ENCODE data around the gene PWWP2B.

The PWWP2B gene

DNA sequence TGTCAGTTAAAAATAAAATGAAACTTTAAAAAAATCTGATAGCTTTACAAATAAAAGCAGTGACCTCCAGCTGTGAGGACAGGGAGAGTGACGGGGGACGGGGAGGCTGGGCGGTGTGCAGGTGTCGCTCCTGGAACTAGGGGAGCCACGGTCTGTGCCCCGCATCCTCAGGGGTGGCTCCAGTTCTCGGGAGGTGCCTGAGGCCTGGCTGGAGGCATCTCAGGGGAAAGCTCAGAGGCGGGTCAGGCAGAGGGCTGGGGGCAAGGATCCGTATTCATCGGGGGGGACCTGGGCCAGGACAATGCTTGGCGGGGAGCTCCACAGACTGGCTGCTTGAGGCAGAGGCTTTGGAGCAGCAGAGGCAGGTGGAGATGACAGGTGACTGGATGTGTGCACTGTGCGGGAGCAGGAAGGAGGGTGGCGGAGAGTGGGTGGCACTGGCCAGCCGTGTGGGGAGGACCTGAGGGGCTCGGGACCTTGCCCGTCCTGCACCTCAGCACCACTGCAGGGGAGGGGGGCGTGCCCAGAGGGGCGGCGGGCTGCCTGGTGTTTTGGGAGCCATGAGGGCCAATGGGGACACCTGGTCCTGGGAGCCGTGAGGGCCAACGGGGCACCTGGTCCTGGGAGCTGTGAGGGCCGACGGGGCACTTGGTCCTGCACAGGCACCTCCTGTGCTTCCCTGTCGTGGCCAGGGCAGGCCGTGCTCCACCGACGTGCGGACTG lies 13.2 kb downstream of the PWWP2B start:
- Mint-ChIP-seq H3K4me1 (peaks cover 17% of the 10 kb centered on the region), H3K36me3 (ENCODE audit: insufficient read depth) (peaks cover 16% of the 10 kb centered on the region), H3K9me3 (no peaks in the 10 kb centered on the region), H3K27ac (ENCODE audit: low read depth) (peak overlapping the region; percentile 59), H3K4me3 (no peak overlapping the region), H3K27me3 (no peaks in the 10 kb centered on the region)
- no peak for ATAC-seq (replicated peaks; ENCODE audit: extremely low read depth, poor library complexity, severe bottlenecking)
- no peak for DNase-seq (ENCODE audit: low spot score in 2 of 2)

DNA sequence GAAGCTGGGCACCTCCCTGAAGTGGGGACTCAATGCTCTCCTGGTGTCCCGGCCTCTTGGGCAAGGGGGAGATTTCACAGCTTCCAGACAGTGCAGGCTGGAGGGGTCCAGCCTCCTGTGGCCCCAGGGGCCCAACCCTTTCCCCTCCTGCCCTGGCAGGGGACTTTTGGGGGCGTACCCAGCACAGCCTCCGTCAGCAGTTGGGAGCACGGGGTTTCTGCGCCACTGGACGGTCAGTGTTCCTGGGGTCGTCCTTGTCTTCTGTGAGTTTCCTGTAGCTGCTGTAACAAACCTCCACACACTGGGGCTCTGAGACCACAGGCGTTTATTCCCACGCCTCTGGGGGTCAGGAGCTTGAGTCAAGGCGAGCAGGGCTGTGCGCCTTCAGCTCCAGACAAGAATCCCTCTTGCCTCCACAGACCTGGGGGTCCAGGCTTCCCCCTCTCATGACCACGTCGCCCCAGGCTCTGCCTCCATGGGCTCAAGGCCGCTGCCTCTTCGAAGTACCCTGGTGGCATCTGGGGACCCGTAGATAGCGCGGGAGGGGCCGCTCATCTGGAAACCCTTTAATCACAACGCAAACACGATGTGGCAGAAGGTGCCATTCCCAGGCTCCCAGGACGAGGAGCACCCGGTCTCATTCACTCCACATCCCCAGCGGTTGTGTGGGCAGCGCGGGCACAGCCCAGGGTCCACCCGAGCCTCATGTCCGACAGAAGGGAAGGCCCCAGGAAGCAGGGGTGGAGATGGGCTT lies 14.0 kb downstream of the PWWP2B start:
- H3K4me1 Mint-ChIP-seq, result peaks cover 17% of the 10 kb centered on the region
- H3K4me3 Mint-ChIP-seq, result no peak overlapping the region
- H3K27me3 Mint-ChIP-seq, result no peaks in the 10 kb centered on the region
- DNase-seq (ENCODE audit: low spot score in 2 of 2) (no peak), ATAC-seq (replicated peaks; ENCODE audit: extremely low read depth, poor library complexity, severe bottlenecking) (no peak)
- no peak overlapping the region for H3K27ac Mint-ChIP-seq (ENCODE audit: low read depth)
- H3K9me3 Mint-ChIP-seq, result no peaks in the 10 kb centered on the region
- peaks cover 13% of the 10 kb centered on the region for H3K36me3 Mint-ChIP-seq (ENCODE audit: insufficient read depth)

DNA sequence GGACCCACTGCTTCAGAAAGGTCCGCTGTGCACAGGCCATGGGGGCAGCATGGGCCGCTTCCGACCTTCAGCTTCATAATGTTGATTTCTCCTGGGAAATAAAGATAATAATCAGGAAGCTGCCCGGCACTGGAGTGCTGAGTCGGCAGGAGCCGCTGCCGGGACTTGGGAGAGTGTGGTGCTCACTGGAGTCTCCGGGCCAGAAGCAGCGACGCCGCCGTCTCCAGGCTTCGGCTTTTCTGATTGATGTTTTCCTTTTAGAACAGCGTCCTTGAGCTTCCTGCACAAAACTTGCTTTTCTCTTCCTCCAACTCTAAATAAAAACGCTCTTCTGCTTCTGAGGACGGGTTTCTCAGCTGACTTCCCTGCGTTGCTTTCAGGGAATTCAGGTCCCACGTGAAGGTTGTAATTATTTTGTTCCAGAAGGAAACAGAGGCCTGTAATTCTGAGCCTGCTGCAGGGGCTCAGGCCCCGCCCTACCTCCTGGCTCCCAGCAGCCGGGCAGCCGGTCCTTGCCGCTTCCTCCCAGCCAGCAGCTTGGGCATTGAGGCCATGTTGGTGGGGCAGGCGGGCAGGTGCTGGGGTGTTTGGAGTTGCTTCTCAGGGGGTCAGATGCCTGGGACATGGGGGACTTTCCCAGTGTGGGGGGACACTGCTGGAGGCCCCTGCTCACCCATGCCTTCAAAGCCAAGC lies 14.7 kb downstream of the PWWP2B start:
- DNase-seq (ENCODE audit: low spot score in 2 of 2) (no peak), ATAC-seq (replicated peaks; ENCODE audit: extremely low read depth, poor library complexity, severe bottlenecking) (no peak)
- no peak overlapping the region for H3K27ac Mint-ChIP-seq (ENCODE audit: low read depth)
- H3K4me1 Mint-ChIP-seq, result peaks cover 17% of the 10 kb centered on the region
- H3K36me3 Mint-ChIP-seq (ENCODE audit: insufficient read depth), result peaks cover 10% of the 10 kb centered on the region
- no peak overlapping the region for H3K4me3 Mint-ChIP-seq
- H3K9me3 Mint-ChIP-seq, result no peaks in the 10 kb centered on the region
- no peaks in the 10 kb centered on the region for H3K27me3 Mint-ChIP-seq

DNA sequence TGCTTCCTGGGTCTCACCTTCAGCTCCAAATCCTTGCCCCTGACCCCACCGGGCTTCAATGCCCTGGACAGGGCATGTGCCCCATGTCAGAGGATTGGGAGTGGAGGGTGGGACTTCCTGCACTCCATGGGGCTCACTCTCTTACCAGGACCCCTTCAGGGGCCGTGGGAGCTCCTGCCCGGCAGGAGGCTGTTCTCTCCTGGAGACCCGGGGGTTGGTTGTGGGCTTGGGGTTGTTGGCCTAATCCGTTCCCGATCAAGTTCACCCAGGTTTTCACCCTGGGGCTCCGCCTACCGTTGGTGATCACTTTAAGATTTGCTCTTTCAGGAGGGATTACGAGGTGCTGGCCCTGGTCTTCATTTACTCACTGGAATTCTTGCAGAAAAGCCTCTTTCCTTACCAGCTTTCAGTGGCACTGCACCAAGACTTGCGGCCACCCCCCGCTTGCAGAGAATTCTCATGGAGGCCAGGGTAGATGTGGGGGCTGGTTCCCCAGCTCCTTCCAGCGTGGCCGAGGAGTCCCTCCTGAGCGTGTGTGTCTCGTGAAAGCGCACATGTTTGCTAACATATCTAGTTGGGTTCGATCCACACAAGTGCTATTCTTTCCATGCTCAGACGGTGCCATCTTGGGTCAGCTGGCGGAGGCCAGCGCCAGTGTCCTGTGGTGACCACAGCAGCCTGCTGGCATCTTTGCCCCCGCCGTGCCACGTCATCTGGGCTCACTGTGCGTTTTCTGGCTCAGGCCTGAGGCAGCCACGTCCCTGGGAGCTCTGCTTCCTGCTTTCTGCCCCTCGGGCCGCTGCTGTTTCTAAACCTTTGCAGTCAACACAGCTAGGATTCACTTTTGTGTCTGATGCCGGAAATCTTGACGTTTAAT lies 15.6 kb downstream of the PWWP2B start:
- no peak overlapping the region for H3K4me3 Mint-ChIP-seq
- no peaks in the 10 kb centered on the region for H3K27me3 Mint-ChIP-seq
- no peak overlapping the region for H3K27ac Mint-ChIP-seq (ENCODE audit: low read depth)
- H3K36me3 Mint-ChIP-seq (ENCODE audit: insufficient read depth), result peaks cover 9% of the 10 kb centered on the region
- DNase-seq (ENCODE audit: low spot score in 2 of 2) (no peak), ATAC-seq (replicated peaks; ENCODE audit: extremely low read depth, poor library complexity, severe bottlenecking) (no peak)
- H3K9me3 Mint-ChIP-seq, result no peaks in the 10 kb centered on the region
- peaks cover 16% of the 10 kb centered on the region for H3K4me1 Mint-ChIP-seq

DNA sequence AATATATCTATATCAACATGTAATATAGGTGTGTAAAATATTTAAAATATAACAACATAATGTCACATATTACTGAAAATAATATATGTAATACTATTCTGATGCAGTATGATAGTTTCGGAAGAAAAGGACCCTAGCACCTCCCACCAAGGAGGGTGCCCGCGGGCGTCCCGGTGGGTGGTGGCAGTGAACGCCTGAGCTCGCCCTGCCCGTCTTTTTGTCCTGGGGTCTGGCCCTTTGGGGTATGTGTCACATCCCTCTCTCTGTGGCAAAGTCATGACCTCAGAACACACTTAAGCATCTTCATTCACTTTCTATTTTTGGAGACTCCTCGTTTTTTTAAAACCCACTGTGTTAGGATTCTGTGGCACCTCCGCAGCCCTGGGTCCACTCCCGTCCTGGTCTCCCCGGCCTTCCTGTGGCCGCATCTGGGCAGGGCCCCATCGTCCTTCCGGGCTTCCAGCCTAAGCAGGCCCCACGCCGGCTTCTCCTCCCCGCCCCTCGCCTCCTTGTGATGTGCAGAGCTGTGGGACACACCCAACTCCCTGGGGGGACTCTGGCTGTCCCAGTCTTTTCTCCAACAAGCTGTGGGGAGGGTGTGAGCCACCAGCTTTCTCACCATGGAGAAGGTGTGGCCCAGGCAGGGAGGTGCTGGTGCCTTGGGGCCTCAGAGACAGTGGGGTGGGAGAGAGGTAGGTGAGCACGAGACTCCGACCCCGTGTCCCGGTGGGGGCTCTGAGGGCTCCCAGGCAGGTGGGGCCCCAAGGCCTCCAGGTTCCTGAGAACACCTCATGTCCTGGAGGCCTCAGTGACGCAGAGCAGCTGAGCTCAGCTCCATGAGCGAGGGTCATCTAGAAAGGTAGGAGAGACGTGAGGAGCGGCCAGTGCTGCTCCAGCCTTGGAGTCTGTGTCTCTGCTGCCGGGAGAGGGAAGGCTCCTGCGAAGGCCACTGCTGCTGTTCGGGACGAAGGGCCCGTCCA lies 16.5 kb downstream of the PWWP2B start:
- no peak overlapping the region for H3K4me3 Mint-ChIP-seq

DNA sequence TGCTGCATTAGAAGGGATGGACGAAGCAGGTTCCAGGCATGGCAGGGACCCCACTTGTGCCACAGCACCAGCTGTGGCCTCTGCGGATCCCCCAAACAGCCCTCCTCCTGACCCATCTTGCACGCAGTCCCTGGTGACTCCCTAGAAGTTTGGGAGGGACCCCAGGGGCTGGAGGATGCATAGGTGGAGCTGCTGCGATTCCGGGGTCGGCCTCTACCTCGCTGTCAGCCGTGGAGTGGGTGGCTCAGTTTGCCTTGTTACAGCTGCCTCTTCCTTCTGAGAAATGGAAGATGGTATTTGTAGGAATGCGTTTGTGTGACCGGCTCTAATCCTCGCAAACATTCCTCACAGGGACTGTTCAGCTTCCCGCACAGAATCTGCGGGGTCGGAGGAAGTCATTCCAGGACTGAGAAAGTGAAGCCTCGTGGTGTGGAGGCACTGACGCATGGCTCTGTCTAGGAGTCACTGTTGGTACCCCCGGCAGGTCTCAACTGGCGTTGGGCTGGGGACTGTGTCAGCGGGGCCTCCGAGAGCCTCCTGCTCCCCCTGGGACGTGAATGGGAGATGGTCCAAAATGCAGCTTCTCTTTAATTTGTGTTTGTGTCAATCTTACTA lies 17.5 kb downstream of the PWWP2B start:
- Mint-ChIP-seq H3K27ac (ENCODE audit: low read depth) (no peak overlapping the region), H3K4me1 (peaks cover 9% of the 10 kb centered on the region), H3K27me3 (no peaks in the 10 kb centered on the region), H3K9me3 (no peaks in the 10 kb centered on the region), H3K4me3 (no peak overlapping the region), H3K36me3 (ENCODE audit: insufficient read depth) (peaks cover 6% of the 10 kb centered on the region)
- ATAC-seq (replicated peaks; ENCODE audit: extremely low read depth, poor library complexity, severe bottlenecking) (no peak), DNase-seq (ENCODE audit: low spot score in 2 of 2) (no peak)

More for the DNA sequence above, 16.5 kb downstream of the PWWP2B start:
- ATAC-seq (replicated peaks; ENCODE audit: extremely low read depth, poor library complexity, severe bottlenecking) (no peak), DNase-seq (ENCODE audit: low spot score in 2 of 2) (no peak)
- peaks cover 6% of the 10 kb centered on the region for H3K36me3 Mint-ChIP-seq (ENCODE audit: insufficient read depth)
- no peaks in the 10 kb centered on the region for H3K27me3 Mint-ChIP-seq
- peaks cover 9% of the 10 kb centered on the region for H3K4me1 Mint-ChIP-seq
- H3K9me3 Mint-ChIP-seq, result no peaks in the 10 kb centered on the region
- no peak overlapping the region for H3K27ac Mint-ChIP-seq (ENCODE audit: low read depth)

DNA sequence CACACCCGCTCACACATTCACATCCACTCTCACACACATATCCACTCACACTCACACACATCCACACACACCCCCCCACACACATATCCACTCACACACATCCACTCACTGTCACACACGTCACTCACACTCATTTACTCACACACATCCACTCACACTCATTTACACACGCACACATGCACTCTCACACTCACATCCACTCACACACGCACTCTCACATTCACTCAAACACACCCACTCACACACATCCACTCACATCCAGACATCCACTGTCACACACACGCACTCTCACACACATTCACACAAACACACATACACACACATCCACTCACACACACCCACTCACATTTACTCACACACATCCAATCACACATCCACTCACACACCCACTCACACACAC lies 18.3 kb downstream of the PWWP2B start:
- ATAC-seq (replicated peaks; ENCODE audit: extremely low read depth, poor library complexity, severe bottlenecking) (no peak), DNase-seq (ENCODE audit: low spot score in 2 of 2) (no peak)
- Mint-ChIP-seq H3K36me3 (ENCODE audit: insufficient read depth) (peaks cover 5% of the 10 kb centered on the region), H3K9me3 (no peaks in the 10 kb centered on the region), H3K4me1 (peaks cover 3% of the 10 kb centered on the region), H3K4me3 (no peak overlapping the region), H3K27me3 (no peaks in the 10 kb centered on the region), H3K27ac (ENCODE audit: low read depth) (no peak overlapping the region)

DNA sequence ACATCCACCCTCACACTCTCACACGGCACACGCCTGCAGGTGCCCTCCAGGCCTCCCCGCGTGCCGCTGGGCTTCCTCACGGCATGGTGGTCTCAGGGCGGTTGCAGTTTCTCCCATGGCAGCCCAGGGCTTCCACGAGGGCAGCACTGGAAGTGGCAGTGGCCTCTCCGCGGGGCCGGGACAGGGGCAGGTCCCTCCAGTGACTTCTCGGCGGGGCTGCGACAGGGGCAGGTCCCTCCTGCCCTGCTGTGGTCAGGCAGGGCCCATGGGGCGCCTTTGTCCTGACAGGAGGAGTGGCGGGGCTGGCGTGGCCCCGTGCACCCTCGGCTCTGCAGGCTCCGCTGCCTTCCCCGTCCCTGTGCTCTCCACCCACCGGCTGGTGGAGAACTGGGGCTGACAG lies 19.0 kb downstream of the PWWP2B start:
- no peak overlapping the region for H3K27ac Mint-ChIP-seq (ENCODE audit: low read depth)
- H3K9me3 Mint-ChIP-seq, result no peaks in the 10 kb centered on the region
- peaks cover 7% of the 10 kb centered on the region for H3K4me1 Mint-ChIP-seq
- no peaks in the 10 kb centered on the region for H3K27me3 Mint-ChIP-seq
- ATAC-seq (replicated peaks; ENCODE audit: extremely low read depth, poor library complexity, severe bottlenecking) (no peak), DNase-seq (ENCODE audit: low spot score in 2 of 2) (no peak)
- peaks cover 3% of the 10 kb centered on the region for H3K36me3 Mint-ChIP-seq (ENCODE audit: insufficient read depth)
- H3K4me3 Mint-ChIP-seq, result no peak overlapping the region

DNA sequence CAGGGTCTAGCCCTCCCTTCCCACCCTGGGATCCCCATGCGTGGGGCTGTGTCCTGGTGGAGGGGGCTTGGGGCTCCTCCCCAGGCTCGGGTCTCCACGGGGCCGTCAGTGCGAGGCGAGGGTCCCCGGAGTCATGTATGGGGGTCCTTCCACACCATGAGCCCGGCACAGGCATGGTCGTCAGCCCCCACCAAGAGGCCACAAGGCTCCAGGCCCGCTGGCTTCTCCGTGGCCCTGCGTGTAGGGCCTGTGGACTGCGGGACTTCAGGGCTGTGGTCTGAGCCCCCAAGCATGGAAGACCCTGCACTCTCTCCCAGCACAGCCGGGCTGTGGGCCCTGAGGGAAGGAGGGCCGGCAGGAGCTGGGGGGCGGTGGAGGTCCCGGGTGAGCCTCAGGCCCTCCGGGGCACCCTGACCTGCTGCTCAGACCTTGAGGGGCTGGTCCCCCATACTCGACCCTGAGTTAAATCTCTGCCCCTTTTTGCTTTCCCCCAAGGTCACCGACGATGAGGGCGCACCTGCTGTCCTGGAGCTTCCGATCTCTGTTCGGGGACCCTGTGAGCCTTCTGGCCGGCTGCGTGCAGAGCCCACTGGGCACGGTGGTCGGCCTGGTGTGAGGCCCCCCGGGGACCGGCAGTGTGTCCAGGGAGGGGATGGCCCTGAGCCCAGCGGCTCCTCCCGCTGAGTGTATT lies 19.7 kb downstream of the PWWP2B start:
- ATAC-seq (replicated peaks; ENCODE audit: extremely low read depth, poor library complexity, severe bottlenecking) (no peak), DNase-seq (ENCODE audit: low spot score in 2 of 2) (no peak)
- no peaks in the 10 kb centered on the region for H3K9me3 Mint-ChIP-seq
- no peak overlapping the region for H3K27ac Mint-ChIP-seq (ENCODE audit: low read depth)
- peaks cover 7% of the 10 kb centered on the region for H3K4me1 Mint-ChIP-seq
- H3K27me3 Mint-ChIP-seq, result no peaks in the 10 kb centered on the region
- H3K36me3 Mint-ChIP-seq (ENCODE audit: insufficient read depth), result peaks cover 3% of the 10 kb centered on the region
- no peak overlapping the region for H3K4me3 Mint-ChIP-seq

DNA sequence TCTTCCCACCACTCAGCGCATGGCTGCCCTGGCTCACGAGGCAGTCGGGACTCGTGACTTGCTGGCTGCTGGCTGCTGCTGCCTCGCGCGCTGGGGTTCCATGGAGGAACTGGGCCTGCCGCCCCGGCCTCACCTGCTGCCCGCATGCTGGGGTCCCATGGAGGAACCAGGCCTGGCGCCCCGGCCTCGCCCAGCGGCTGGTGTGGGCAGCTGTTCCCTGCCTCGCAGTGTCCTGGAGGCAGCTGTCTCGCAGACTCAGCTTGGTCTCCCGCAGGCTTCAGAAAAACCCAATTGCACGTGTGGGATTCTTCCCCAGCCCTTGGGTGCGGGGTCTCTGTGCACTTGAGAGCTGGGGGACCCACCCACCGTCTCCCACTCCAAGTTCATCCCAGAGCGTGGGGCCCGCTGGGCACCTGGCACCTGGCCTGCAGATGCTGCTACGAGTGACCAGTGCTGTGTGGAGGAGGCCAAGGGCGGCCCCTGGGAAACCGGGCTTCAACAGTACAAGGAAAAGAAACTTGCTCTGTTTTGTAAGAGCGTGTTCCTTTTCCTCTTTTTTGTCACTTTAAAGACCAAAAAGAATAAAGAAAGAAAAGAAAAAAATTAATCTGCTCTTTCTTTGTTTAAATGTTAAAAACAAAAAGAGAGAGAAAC lies 20.4 kb downstream of the PWWP2B start:
- ATAC-seq (replicated peaks; ENCODE audit: extremely low read depth, poor library complexity, severe bottlenecking) (no peak), DNase-seq (ENCODE audit: low spot score in 2 of 2) (no peak)
- H3K4me1 Mint-ChIP-seq, result peaks cover 7% of the 10 kb centered on the region
- H3K4me3 Mint-ChIP-seq, result no peak overlapping the region
- H3K27ac Mint-ChIP-seq (ENCODE audit: low read depth), result no peak overlapping the region
- no peaks in the 10 kb centered on the region for H3K27me3 Mint-ChIP-seq
- peaks cover 3% of the 10 kb centered on the region for H3K36me3 Mint-ChIP-seq (ENCODE audit: insufficient read depth)
- no peaks in the 10 kb centered on the region for H3K9me3 Mint-ChIP-seq

All from central memory CD8-positive, alpha-beta T cell (primary cell).